RPMI7951 (cell line): ENCODE data around the gene TAS2R46. TPM values are rescaled to one million over a fixed set of nuclear protein-coding genes. Genes with fewer than 3 reads are reported as not detected.
"Not testable (repeated sequence)": the region's sequence is repeated elsewhere in the genome, so short reads cannot be mapped to it uniquely, and the experiment has no call there.

Experiments
- DNase-seq: peaks from one replicate; pipeline ENCODE4 v3.0.0-alpha.2; 2012; ENCODE audit warnings: low read depth
- total RNA-seq: library from RNA; depleted of rRNA; stranded (reverse); fragments of >200 nt; shearing (Covaris generic); gene quantifications from 2 replicates; pipeline ENCODE4 v1.2.3, GENCODE V29; 2014; rRNA removed

TAS2R46 gene
- total RNA-seq: not detected in 2 replicates

GRCh38 chr12:11062194-11062593 is at the start of gene TAS2R46:
TAS2R46 (minus strand) TSS chr12:11062294; CDS start chr12:11062294, 0 bp downstream.
- DNase-seq: not testable (repeated sequence)

GRCh38 chr12:11111213-11111612 is 49.1 kb upstream of the TAS2R46 start:
- DNase-seq: not testable (repeated sequence)

- DNase-seq: no peak
Measured at GRCh38 chr12:11108862-11109261, 46.8 kb upstream of the TAS2R46 start.

GRCh38 chr12:11107719-11108118 is 45.6 kb upstream of the TAS2R46 start:
- no peak for DNase-seq

GRCh38 chr12:11106288-11106687 is 44.2 kb upstream of the TAS2R46 start:
- no peak for DNase-seq

- DNase-seq: no peak
Measured at GRCh38 chr12:11105546-11105945, 43.5 kb upstream of the TAS2R46 start.

- DNase-seq: not testable (repeated sequence)
Measured at GRCh38 chr12:11094910-11095309, 32.8 kb upstream of the TAS2R46 start.

- no peak for DNase-seq
Measured at GRCh38 chr12:11092128-11092527, 30.0 kb upstream of the TAS2R46 start, which contains the start of gene TAS2R43. TAS2R43 (minus strand) TSS chr12:11092313; CDS start chr12:11092229, 84 bp downstream.

- DNase-seq: no peak
Measured at GRCh38 chr12:11089246-11089645, 27.2 kb upstream of the TAS2R46 start.

GRCh38 chr12:11085419-11085818 is 23.3 kb upstream of the TAS2R46 start:
- DNase-seq: no peak

- no peak for DNase-seq
Measured at GRCh38 chr12:11081987-11082386, 19.9 kb upstream of the TAS2R46 start.

GRCh38 chr12:11078246-11078645 is 16.2 kb upstream of the TAS2R46 start:
- no peak for DNase-seq

- DNase-seq: no peak
Measured at GRCh38 chr12:11075642-11076041, 13.5 kb upstream of the TAS2R46 start.

GRCh38 chr12:11071414-11071813 is 9.3 kb upstream of the TAS2R46 start:
- DNase-seq: no peak

- no peak for DNase-seq
Measured at GRCh38 chr12:11070999-11071398, 8.9 kb upstream of the TAS2R46 start.

- DNase-seq: no peak
Measured at GRCh38 chr12:11069854-11070365, 7.8 kb upstream of the TAS2R46 start.

- peak; percentile 35 for DNase-seq
Measured at GRCh38 chr12:11067514-11067913, 5.4 kb upstream of the TAS2R46 start.

- no peak for DNase-seq
Measured at GRCh38 chr12:11059784-11060183, 2.3 kb downstream of the TAS2R46 start.

- no peak for DNase-seq
Measured at GRCh38 chr12:11059041-11059440, 3.1 kb downstream of the TAS2R46 start.

GRCh38 chr12:11055306-11055705 is 6.8 kb downstream of the TAS2R46 start:
- no peak for DNase-seq

GRCh38 chr12:11049806-11050531 is 12.1 kb downstream of the TAS2R46 start:
- not testable (repeated sequence) for DNase-seq

GRCh38 chr12:11041366-11041765 is 20.7 kb downstream of the TAS2R46 start:
- not testable (repeated sequence) for DNase-seq

- DNase-seq: no peak
Measured at GRCh38 chr12:11040162-11040561, 21.9 kb downstream of the TAS2R46 start.
